DND-41 (cell line): ENCODE results near the gene SNX14.

ENCODE experiments used
- EZH2 ChIP-seq: IDR thresholded peaks from 3 replicates; pipeline ENCODE4 v1.6.1; 2012; ENCODE audit warnings: borderline replicate concordance, low read depth, mild to moderate bottlenecking, moderate library complexity, low read length, inconsistent platforms; ENCODE audit not compliant: severe bottlenecking
- TF ChIP-seq, protein P1 (sequence below): IDR thresholded peaks from 2 replicates; pipeline ENCODE4 v1.5.1; 2012; ENCODE audit warnings: borderline replicate concordance, low read length, moderate library complexity, mild to moderate bottlenecking; ENCODE audit not compliant: poor library complexity, severe bottlenecking; ENCODE audit errors: extremely low read depth

DNA sequence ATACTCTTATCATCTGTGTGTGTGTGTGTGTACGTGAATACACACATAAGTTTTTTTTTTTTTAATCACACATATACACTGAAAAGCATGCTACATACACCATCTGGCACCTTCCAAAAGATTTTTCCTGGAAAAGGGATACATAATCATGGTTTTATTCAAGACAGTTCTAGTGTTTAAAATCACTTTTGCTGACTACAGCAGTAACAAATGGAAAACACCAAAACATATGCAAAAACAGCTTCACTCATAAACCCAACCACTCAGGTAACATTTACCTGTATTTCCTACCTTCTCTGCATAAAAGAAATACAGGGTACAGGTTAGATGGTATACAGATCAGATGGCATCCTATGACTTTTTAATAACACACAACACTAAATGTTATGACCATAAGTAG, 2.5 kb downstream of the SNX14 start:
- TF ChIP-seq, protein P1, sequence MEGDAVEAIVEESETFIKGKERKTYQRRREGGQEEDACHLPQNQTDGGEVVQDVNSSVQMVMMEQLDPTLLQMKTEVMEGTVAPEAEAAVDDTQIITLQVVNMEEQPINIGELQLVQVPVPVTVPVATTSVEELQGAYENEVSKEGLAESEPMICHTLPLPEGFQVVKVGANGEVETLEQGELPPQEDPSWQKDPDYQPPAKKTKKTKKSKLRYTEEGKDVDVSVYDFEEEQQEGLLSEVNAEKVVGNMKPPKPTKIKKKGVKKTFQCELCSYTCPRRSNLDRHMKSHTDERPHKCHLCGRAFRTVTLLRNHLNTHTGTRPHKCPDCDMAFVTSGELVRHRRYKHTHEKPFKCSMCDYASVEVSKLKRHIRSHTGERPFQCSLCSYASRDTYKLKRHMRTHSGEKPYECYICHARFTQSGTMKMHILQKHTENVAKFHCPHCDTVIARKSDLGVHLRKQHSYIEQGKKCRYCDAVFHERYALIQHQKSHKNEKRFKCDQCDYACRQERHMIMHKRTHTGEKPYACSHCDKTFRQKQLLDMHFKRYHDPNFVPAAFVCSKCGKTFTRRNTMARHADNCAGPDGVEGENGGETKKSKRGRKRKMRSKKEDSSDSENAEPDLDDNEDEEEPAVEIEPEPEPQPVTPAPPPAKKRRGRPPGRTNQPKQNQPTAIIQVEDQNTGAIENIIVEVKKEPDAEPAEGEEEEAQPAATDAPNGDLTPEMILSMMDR = no peak
- no peak for TF ChIP-seq EZH2
